ENCODE measurements around the gene SUCLG1. TPM values are rescaled to one million over a fixed set of nuclear protein-coding genes. Genes with fewer than 3 reads are reported as not detected.

Gene SUCLG1
- total and polyA plus RNA-seq, 2 of the 8 experiments (the other 6 are each of a cell fraction or from before 2014, with no cell fraction given): 19.9 to 40.0 TPM

DNA sequence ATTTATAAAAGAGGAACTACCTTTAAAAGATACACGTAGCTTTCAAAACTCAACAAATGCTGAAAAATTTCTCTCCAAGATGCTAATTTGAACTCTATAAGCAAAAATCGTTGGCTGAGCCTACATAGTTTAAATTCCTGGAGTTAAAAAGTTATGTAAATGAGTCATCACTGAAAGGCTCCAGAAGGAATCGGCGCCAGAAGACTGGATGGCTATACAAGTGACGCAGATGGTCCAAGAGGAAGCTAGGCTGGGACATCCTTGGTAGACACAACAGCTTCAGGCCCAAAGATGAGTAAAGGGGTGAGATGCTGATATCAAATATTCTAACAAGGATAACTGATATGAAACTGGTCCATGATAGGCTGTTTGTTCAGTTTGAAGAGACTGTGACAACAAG is 34.4 kb upstream of the SUCLG1 start:
- H4K8ac ChIP-seq (ENCODE audit: extremely low read depth, insufficient read depth, low read length): no peak overlapping the region
- H3K23me2 ChIP-seq (ENCODE audit: low read depth, low read length): no peaks in the 10 kb centered on the region
- no peak overlapping the region for H4K5ac ChIP-seq (ENCODE audit: insufficient read length, low read depth, low read length)
- no peaks in the 10 kb centered on the region for H3K36me3 ChIP-seq (ENCODE audit: control insufficient read depth in 2 of 4, insufficient read depth in 4 of 4, low read length in 3 of 4)
- FAIRE-seq (no peak), DNase-seq (ENCODE audit: low read depth in 1 of 2, low spot score in 2 of 2) (no peak)
- H3K79me2 ChIP-seq (ENCODE audit: control insufficient read depth in 1 of 2, insufficient read depth in 2 of 2, low read length in 2 of 2): no peaks in the 10 kb centered on the region
- H3K56ac ChIP-seq (replicated peaks; ENCODE audit: insufficient read length, low read depth, low read length): no peak overlapping the region
- H3K27me3 ChIP-seq (replicated peaks in 1 of 4; ENCODE audit: control insufficient read depth in 3 of 4, extremely low read depth in 1 of 4, insufficient read depth in 3 of 4, low read length in 3 of 4): no peaks in the 10 kb centered on the region; a peak in 1 of 7 replicates
- no peak overlapping the region for H2BK12ac ChIP-seq (ENCODE audit: low read depth, low read length)
- no peak overlapping the region for H4K91ac ChIP-seq (replicated peaks; ENCODE audit: insufficient read length, low read length)
- WGBS, 2 experiments (ENCODE audit: extremely low coverage in 1 of 2, insufficient coverage in 1 of 2, insufficient read length in 1 of 2, insufficient replicate concordance in 2 of 2, low coverage in 1 of 2, low lambda C conversion rate in 2 of 2, missing lambda C conversion rate in 1 of 2): 88% methylated on average over 5 of the region's 5 CpGs; no CpG with 5 or more reads in 1 of the 2 experiments
- ChIA-PET POLR2A (ENCODE audit: partially characterized antibody) (no interaction called here), CTCF (ENCODE audit: partially characterized antibody) (interaction anchor here (0.7 to 2.1 kb wide), 7 partner anchors 21 to 433 kb away, joined by 3 to 4 read pairs (median 3); no protein-coding TSS in a partner anchor)
- H3K79me1 ChIP-seq (ENCODE audit: low read depth, low read length): no peaks in the 10 kb centered on the region
- H3K4me2 ChIP-seq (ENCODE audit: insufficient read depth in 1 of 2, low read depth in 2 of 2, low read length in 2 of 2): no peak overlapping the region
- no peak overlapping the region for H2AK5ac ChIP-seq (ENCODE audit: low read depth, low read length)
- no peak overlapping the region for H3K14ac ChIP-seq (ENCODE audit: insufficient read length)
- no peak overlapping the region for H3K4me3 ChIP-seq (ENCODE audit: extremely low read depth in 1 of 4, insufficient read depth in 2 of 4, low read depth in 3 of 4, low read length in 4 of 4)
- H2BK20ac ChIP-seq (ENCODE audit: low read length): no peak overlapping the region
- H2BK15ac ChIP-seq (ENCODE audit: low read length): no peak overlapping the region
- H3K18ac ChIP-seq (ENCODE audit: extremely low read depth, low read length): no peak overlapping the region
- TF ChIP-seq, protein P1, sequence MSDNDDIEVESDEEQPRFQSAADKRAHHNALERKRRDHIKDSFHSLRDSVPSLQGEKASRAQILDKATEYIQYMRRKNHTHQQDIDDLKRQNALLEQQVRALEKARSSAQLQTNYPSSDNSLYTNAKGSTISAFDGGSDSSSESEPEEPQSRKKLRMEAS (IDR thresholded peaks at IDR 0.05): no peak
- TF ChIP-seq TEAD4 (IDR thresholded peaks at IDR 0.05; ENCODE audit: low read depth, low read length): 0 out of 2 replicates have a peak, but pooled peaks have one; percentile 3
- no peaks in the 10 kb centered on the region for H3K4me1 ChIP-seq (replicated peaks in 1 of 4; ENCODE audit: control insufficient read depth in 3 of 4, insufficient read depth in 4 of 4, low read length in 3 of 4)
- no peak overlapping the region for H3K9ac ChIP-seq (replicated peaks in 1 of 4; ENCODE audit: extremely low read depth in 1 of 4, low read depth in 3 of 4, low read length in 3 of 4)
- no peak overlapping the region for H3K23ac ChIP-seq (ENCODE audit: insufficient read length)
- H4K20me1 ChIP-seq (replicated peaks in 1 of 2; ENCODE audit: control insufficient read depth in 1 of 2, insufficient read depth in 2 of 2, low read length in 2 of 2): no peaks in the 10 kb centered on the region
- no peaks in the 10 kb centered on the region for H3K9me3 ChIP-seq (ENCODE audit: insufficient read depth in 2 of 2, low read depth in 1 of 2, low read length in 1 of 2)
- no peak overlapping the region for H2BK120ac ChIP-seq (replicated peaks; ENCODE audit: low read depth, low read length)
- no peak overlapping the region for H2BK5ac ChIP-seq (ENCODE audit: low read depth, low read length)
- no peak overlapping the region for H3K4ac ChIP-seq (replicated peaks; ENCODE audit: insufficient read length, low read depth, low read length)
- no peak overlapping the region for H3K27ac ChIP-seq (ENCODE audit: low read depth, low read length)
- H2AFZ ChIP-seq (ENCODE audit: low read length): no peak overlapping the region

Measured in H1 (cell line).